ENCODE data around the gene SUGP2. TPM values are rescaled to one million over a fixed set of nuclear protein-coding genes. Genes with fewer than 3 reads are reported as not detected.

Gene SUGP2
- total RNA-seq, 1 donor from 2014 or later, result 123 TPM

GRCh38 chr19:19021115-19021514, 12.2 kb downstream of the SUGP2 start:
- no peak for TF ChIP-seq EZH2 (IDR thresholded peaks at IDR 0.05)
- TF ChIP-seq EZH2phosphoT487 (IDR thresholded peaks at IDR 0.05), result no peak
- Mint-ChIP-seq H3K27ac (no peak overlapping the region), H3K4me3 (no peak overlapping the region), H3K27me3 (ENCODE audit: insufficient read depth, low read depth) (peaks cover 3% of the 10 kb centered on the region), H3K36me3 (peaks cover 37% of the 10 kb centered on the region), H3K9me3 (no peaks in the 10 kb centered on the region), H3K4me1 (peaks cover 3% of the 10 kb centered on the region)
- Histone ChIP-seq H3K9ac (no peak overlapping the region), H3K4me2 (no peak overlapping the region), H3K9me3 (ENCODE audit: low read depth) (no peaks in the 10 kb centered on the region), H3F3A (ENCODE audit: low read depth) (no peaks in the 10 kb centered on the region), H3K4me1 (no peaks in the 10 kb centered on the region), H3K79me2 (ENCODE audit: low read depth) (peaks cover 66% of the 10 kb centered on the region), H3K27ac (no peak overlapping the region), H2AFZ (replicated peaks) (no peak overlapping the region), H4K20me1 (ENCODE audit: low read depth) (peaks cover 62% of the 10 kb centered on the region), H3K27me3 (no peaks in the 10 kb centered on the region), H3K4me3 (no peak overlapping the region), H3K36me3 (no peaks in the 10 kb centered on the region)
- no peak for DNase-seq (ENCODE audit: low spot score)

- Mint-ChIP-seq H3K27me3 (ENCODE audit: insufficient read depth, low read depth) (no peaks in the 10 kb centered on the region), H3K4me3 (no peak overlapping the region), H3K27ac (no peak overlapping the region), H3K36me3 (peaks cover 22% of the 10 kb centered on the region), H3K4me1 (no peaks in the 10 kb centered on the region), H3K9me3 (no peaks in the 10 kb centered on the region)
- H3K36me3 ChIP-seq, result no peaks in the 10 kb centered on the region
- H4K20me1 ChIP-seq (ENCODE audit: low read depth), result peaks cover 13% of the 10 kb centered on the region
- H3F3A ChIP-seq (ENCODE audit: low read depth), result no peaks in the 10 kb centered on the region
- no peaks in the 10 kb centered on the region for H3K79me2 ChIP-seq (ENCODE audit: low read depth)
- H3K4me3 ChIP-seq, result no peak overlapping the region
- DNase-seq (ENCODE audit: low spot score), result no peak
- no peaks in the 10 kb centered on the region for H3K9me3 ChIP-seq (ENCODE audit: low read depth)
- no peaks in the 10 kb centered on the region for H3K27me3 ChIP-seq
- H2AFZ ChIP-seq (replicated peaks), result no peak overlapping the region
- H3K9ac ChIP-seq, result no peak overlapping the region
- TF ChIP-seq EZH2phosphoT487 (IDR thresholded peaks at IDR 0.05), result no peak
- TF ChIP-seq CTCF (IDR thresholded peaks at IDR 0.05), result no peak
- TF ChIP-seq EZH2 (IDR thresholded peaks at IDR 0.05), result no peak
- no peaks in the 10 kb centered on the region for H3K4me1 ChIP-seq
- H3K4me2 ChIP-seq, result no peak overlapping the region
- no peak overlapping the region for H3K27ac ChIP-seq
Measured at GRCh38 chr19:19010551-19010950, 22.8 kb downstream of the SUGP2 start.

GRCh38 chr19:19009951-19010350, 23.4 kb downstream of the SUGP2 start:
- Histone ChIP-seq H3K9ac (no peak overlapping the region), H3K9me3 (ENCODE audit: low read depth) (no peaks in the 10 kb centered on the region), H3K36me3 (no peaks in the 10 kb centered on the region), H3K4me1 (no peaks in the 10 kb centered on the region), H3K4me3 (no peak overlapping the region), H2AFZ (replicated peaks) (no peak overlapping the region), H3K27me3 (no peaks in the 10 kb centered on the region), H3K79me2 (ENCODE audit: low read depth) (no peaks in the 10 kb centered on the region), H3F3A (ENCODE audit: low read depth) (no peaks in the 10 kb centered on the region), H3K27ac (no peak overlapping the region), H3K4me2 (no peak overlapping the region), H4K20me1 (ENCODE audit: low read depth) (peaks cover 16% of the 10 kb centered on the region)
- TF ChIP-seq EZH2 (IDR thresholded peaks at IDR 0.05), result no peak
- Mint-ChIP-seq H3K27me3 (ENCODE audit: insufficient read depth, low read depth) (no peaks in the 10 kb centered on the region), H3K27ac (no peak overlapping the region), H3K4me3 (no peak overlapping the region), H3K36me3 (peaks cover 25% of the 10 kb centered on the region), H3K4me1 (no peaks in the 10 kb centered on the region), H3K9me3 (no peaks in the 10 kb centered on the region)
- no peak for DNase-seq (ENCODE audit: low spot score)

- H3K27ac ChIP-seq, result no peak overlapping the region
- no peak overlapping the region for H3K4me2 ChIP-seq
- H2AFZ ChIP-seq (replicated peaks), result no peak overlapping the region
- no peak overlapping the region for H3K4me3 ChIP-seq
- H3K79me2 ChIP-seq (ENCODE audit: low read depth), result no peaks in the 10 kb centered on the region
- H3K4me3 Mint-ChIP-seq, result no peak overlapping the region
- no peaks in the 10 kb centered on the region for H3K9me3 Mint-ChIP-seq
- H3K36me3 ChIP-seq, result peaks cover 2% of the 10 kb centered on the region
- no peaks in the 10 kb centered on the region for H3K27me3 ChIP-seq
- H3K27me3 Mint-ChIP-seq (ENCODE audit: insufficient read depth, low read depth), result no peaks in the 10 kb centered on the region
- no peaks in the 10 kb centered on the region for H3F3A ChIP-seq (ENCODE audit: low read depth)
- peaks cover 29% of the 10 kb centered on the region for H3K36me3 Mint-ChIP-seq
- no peak for DNase-seq (ENCODE audit: low spot score)
- no peaks in the 10 kb centered on the region for H3K9me3 ChIP-seq (ENCODE audit: low read depth)
- H3K4me1 Mint-ChIP-seq, result no peaks in the 10 kb centered on the region
- TF ChIP-seq EZH2phosphoT487 (IDR thresholded peaks at IDR 0.05), result no peak
- no peak for TF ChIP-seq EZH2 (IDR thresholded peaks at IDR 0.05)
- TF ChIP-seq CTCF (IDR thresholded peaks at IDR 0.05), result no peak
- no peaks in the 10 kb centered on the region for H3K4me1 ChIP-seq
- H4K20me1 ChIP-seq (ENCODE audit: low read depth), result peaks cover 8% of the 10 kb centered on the region
- H3K9ac ChIP-seq, result no peak overlapping the region
- H3K27ac Mint-ChIP-seq, result no peak overlapping the region
Measured at GRCh38 chr19:19006213-19006612, 27.1 kb downstream of the SUGP2 start.
